Activated effector memory CD4-positive, alpha-beta T cell treated with Interleukin-2 at 50 U/mL for 16 hours (primary cell): ENCODE data around the gene LIPC.
"Not testable (repeated sequence)": the region's sequence is repeated elsewhere in the genome, so short reads cannot be mapped to it uniquely, and the experiment has no call there.

Source experiments
- DNase-seq: peaks from one replicate; pipeline ENCODE4 v3.0.0-alpha.2; 2020

Gene LIPC

DNA sequence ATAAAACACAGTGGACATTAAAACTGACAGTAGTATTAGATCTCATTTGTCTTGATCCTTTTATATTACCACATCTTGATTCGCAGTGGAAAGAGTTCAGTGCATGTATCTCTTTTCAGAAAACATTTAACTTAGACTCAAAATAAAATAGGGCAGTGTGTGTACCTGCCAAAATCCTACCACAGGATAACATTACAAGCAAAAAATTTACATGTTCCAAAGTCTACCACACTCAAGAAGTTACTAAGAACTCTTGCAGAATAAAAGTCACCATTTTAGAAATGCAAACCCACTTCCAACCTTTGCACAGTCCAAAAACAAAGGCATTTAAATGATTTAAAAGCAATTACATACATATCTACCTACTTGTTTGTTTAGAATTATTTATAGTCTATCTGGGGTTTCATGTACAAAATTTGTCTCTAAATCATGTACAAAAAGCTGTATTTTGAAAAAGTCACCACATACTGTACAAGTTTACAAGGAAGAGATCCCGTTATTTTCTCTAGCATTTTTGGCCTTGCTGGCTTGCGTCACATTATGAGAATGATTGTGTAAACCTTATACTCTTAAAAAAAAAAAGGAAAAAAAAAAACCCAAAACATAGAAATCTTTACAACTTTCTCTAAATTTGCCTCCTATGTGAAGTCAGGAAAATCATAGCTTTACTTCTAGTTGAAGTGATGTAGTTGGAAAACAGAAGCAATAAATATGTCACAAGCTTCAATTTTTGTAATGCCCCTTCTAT is 163.9 kb downstream of the LIPC start:
- DNase-seq = no peak

DNA sequence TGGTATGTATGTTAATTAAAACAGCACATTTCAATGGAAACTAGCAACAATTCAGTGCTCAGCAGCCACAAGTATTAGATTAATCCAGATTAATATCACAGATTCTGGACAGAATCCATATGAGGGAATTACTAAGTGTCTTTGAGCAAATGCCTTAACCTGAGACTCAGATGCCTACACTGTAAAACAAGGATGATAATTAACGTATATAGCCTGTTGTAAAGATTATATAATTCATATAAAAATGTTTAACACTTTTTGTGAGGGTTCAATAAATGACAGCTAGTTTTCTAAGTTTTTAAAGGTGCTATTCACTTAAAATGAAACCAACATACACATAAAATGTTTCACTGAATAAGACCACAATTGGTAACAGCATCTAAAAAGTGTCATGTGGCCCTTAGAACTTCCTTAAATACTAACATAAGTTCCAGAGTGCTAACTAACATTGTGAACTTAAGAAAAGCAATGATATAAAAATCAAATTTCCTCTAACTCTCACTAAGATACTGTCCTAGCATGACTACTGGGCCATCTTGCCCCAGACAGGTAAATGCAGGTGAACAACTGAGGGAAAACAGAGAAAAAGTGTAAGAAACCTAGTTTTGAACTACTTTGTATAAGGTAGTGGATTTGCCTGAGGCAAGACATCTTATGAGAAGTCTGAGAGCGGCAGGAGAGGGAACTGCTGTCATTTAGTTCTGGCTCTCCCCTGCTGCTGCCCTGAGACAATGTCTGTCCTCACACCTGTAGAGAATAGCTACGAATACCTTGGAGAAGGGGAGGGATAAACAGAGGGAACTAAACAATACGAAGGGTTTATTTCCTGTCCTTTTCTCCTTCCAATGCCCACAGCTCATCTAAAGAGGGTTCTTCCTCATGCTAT is 166.4 kb downstream of the LIPC start:
- DNase-seq = no peak

DNA sequence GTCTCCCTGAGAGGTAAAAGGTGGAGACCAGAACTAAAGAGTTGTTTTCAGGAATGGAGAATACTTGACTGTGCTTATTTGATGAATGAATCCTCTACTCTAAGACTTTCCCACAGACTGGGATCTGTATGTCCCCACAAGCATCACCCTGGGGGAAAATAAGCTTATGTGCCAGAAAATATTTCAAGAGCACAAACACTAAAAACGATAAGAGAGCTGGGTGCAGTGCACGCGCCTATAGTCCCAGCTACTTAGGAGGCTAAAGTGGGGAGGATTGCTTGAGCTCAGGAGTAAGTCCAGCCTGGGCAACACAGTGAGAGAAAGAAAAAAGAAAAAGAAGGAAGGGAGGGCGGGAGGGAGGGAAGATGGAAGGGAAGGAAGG is 167.0 kb downstream of the LIPC start:
- no peak for DNase-seq

DNA sequence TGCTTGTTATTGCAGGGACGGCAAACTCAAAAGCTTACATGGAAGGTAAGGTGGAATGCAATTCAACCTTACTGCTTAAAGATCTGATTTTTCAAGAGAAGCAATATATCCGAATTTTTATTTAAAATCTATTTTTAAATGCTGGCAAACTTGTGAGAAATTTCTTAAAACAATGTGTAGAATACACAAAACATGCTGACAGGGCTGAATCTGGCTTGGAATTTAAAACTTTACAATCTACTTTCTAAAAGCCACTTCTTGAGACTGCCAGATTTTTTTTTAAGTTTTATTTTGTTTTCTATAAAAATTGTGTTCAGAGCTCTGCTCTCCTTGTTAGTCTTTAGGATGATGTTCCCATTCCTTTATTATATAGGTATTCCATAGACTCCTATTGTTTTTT is 171.0 kb downstream of the LIPC start:
- no peak for DNase-seq

DNA sequence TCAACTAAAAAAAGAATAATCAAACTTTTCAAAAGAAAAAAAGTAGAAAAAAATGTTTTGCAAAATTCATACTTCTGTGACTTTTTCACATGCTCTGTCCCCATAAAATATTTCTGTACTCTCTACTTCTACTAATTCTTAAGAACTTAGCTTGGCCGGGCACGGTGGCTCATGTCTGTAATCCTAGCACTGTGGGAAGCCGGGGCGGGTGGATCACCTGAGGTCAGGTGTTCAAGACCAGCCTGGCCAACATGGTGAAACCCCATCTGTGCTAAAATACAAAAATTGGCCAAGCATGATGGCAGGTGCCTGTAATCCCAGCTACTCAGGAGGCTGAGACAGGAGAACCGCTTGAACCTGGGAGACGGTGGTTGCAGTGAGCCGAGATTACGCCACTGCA is 172.1 kb downstream of the LIPC start:
- DNase-seq = not testable (repeated sequence)

DNA sequence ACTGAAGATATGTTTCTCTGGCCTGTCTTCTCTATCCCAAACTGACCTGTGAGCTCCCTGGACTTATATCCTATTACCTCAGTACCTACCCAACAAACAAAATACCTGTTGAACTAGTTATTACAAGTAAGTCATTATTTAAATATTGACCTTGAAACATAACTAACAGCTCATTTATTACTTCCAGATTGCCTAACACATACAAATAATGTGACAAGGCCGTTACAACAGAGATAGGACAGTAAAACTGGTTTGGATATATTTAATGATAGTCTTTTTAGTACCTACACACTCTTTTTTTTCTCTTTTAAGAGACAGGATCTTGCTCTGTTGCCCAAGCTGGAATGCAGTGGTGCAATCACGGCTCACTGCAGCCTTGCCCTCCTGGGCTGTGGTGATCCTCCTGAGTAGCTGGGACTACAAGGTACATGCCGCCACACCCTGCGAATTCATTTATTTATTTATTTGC is 172.7 kb downstream of the LIPC start:
- DNase-seq = no peak

DNA sequence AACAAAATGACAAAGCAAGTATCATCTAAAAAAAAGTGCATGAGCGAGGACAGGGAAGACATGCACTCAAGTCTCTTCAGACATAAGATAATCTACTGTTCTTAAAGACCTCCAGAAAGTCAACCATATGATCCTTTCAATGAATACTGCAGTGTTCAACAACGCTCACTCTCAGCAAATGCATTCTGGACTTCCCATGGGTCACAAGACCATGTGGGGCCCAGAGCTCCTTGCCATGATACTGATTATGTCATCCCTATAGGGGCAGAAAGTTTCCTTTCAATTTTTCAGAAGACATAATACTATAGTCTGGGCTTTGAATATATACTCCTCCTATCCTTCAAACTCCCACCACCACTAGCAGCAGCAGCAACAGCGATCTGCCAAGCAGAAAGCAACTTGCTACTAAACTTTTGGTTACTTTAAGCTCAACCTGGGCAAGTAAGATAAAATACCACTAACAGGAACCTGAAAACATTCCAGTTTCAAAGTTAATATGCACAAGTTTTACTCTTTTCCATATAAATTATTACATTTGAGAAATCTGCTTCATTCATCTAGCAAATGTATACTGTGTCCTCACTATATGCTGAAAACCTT is 174.2 kb downstream of the LIPC start:
- DNase-seq = no peak

DNA sequence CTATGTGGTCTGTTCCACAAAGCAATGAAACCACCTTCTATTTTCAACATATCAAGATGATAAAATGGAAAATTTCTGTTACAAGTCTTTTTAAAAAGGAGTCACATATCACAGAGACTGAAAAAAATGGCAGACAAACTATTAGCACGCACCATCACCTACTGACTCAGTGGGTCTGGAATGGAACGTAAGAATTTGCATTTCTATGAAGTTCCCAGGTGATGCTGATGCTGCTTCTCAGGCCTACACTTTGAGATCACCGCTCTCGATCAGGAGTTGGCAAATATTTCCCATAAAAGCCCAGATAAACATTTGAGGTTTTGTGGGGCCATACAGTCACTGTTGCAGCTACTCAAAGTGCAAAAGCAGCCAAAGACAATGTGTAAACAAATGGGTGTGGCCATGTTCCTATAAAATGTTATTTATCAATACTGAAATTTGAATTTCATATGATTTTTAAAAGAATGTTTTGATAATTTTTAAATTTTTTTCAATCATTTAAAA is 174.8 kb downstream of the LIPC start:
- DNase-seq = no peak

DNA sequence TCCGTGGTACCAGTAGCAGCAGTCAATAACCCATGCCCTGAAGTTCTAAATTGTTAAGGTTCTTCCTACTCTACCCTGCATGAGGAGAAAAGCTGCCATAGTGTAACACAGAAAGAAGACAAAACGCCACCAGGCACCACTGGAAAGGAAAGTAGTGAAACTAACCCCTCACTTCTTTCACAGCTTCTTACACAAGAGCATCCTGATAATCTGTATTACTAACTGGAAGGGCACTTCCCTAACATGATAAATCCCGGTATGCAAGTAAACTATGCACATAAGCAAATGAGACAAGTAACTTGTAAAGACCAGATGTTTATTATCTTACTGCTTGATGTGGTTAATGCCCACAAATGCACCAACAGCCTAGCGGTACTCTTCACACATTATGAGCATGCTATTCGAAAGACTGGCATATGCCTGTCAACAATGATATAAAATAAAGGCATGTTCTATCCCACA is 176.4 kb downstream of the LIPC start:
- no peak for DNase-seq

DNA sequence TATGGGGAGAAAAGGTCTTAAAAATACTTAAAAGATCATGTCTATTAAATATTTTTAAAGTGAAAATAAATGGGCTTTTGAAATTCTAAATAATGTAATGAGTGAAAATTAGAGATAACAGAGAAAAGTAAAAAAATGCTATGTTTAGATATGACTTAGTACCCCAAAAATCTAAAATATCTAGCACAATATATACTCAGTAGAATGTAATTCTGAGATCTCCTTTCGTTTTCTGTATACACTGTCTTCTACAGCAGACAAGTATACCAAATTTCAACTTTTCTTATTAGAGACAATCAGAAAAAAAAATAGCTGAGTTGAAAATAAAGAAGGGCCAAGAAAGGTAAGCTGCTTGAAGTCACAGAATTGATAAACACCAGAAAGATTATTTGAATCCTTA is 176.9 kb downstream of the LIPC start:
- no peak for DNase-seq

DNA sequence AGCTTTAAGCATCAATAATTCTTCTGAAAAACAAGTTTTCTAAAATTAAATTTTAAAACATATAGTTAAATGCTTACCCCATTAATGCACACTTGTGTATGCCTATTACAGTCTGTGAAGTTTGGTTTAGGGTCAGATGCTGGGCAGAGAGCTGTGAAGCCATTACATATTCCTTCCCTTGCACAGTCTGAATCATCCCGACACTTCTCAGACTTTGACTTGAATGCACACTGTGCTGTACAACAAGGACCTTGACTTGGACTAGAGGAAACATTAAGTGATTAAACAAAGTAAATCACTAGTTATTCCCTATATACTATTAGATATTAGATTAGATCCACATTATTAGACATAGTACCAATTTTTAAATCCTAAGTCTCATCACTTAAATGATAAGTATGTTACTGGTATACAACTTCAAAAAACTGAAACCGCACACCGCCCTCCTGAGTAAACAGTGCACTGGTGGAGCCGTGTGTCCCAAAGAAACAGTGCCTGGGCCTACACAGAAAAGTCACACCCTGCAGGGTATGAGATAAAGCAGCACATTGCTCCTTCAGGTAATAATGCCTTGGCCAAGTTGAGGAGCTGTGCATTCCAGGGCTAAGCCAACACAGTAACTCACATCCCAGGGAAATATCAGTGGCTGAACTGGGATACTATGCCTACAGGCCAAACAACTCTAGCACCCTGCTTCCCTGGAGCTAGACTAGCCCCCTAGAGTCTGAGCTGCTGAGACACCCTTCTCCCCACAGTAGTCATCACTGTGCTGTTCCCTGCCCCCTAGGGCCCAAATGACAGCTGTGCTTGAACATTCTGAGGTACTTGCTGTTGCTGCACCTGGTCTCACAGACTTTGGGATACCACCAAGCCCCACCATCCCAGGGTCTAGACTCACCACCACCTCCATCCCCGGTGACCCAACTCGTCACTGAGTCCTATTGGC is 180.2 kb downstream of the LIPC start:
- DNase-seq = no peak

DNA sequence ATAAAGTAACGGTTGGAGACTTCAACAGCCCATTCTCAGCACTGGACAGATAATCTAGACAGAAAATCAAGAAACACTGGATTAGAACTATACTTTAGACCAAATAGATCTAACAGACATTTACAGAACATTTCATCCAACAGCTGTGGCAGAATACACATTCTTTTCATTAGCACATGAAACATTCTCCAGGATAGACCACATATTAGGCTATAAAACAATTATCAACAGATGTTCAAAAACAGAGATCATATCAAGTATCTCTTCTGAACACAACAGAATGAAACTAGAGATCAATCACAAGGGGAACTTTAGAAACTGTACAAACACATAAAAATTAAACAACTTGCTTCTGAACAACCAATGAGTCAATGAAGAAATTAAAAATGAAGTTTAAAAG is 184.4 kb downstream of the LIPC start:
- DNase-seq = no peak
